Right cardiac atrium (tissue), 5 donors: ENCODE data around the gene KLHL35. TPM values are rescaled to one million over a fixed set of nuclear protein-coding genes. Genes with fewer than 3 reads are reported as not detected.

Source experiments
- ATAC-seq, 2 donors: fragments of 200-7000 bp; cut with Tn5 transposase; one replicate each; pipeline versions ENCODE4 v1.8.0 to v1.9.1; 2020; ENCODE audit warnings: moderate library complexity in 2 of 2, mild to moderate bottlenecking in 1 of 2
- DNase-seq, 3 donors: peaks; one replicate each; pipeline ENCODE4 v3.0.0-alpha.2; 2020
- H3K27ac ChIP-seq: one replicate; pipeline ENCODE4 v1.5.1; 2013; ENCODE audit warnings: mild to moderate bottlenecking, low read length, control low read depth, moderate library complexity
- H3K27me3 ChIP-seq: one replicate; pipeline ENCODE4 v1.6.1; 2013; ENCODE audit not compliant: control insufficient read depth, insufficient read depth
- H3K4me1 ChIP-seq: one replicate; pipeline ENCODE4 v1.6.1; 2013; ENCODE audit warnings: low read length; ENCODE audit not compliant: control insufficient read depth, insufficient read depth
- H3K4me3 ChIP-seq: one replicate; pipeline ENCODE4 v1.5.1; 2013; ENCODE audit warnings: low read length, control low read depth
- H3K9me3 ChIP-seq: one replicate; pipeline ENCODE4 v1.6.1; 2013; ENCODE audit warnings: low read length; ENCODE audit not compliant: control insufficient read depth
- WGBS: extraction: QIAGEN DNeasy Blood & Tissue Kit; methylation state at CpG from one replicate; pipeline ENCODE4 v1.1.7; 2013; 5-methylcytosine and 5-hydroxymethylcytosine counted together
- intact Hi-C, 4 donors: fragments of 100-400 bp; cut with DNase I; formaldehyde crosslinking; loops; one replicate each; pipeline versions ENCODE4 v1.11.0 to v1.14.0; 2022 to 2023
- polyA plus RNA-seq: library from polyadenylated mRNA; stranded (reverse); fragments of 200-250 nt; gene quantifications from one replicate; pipeline ENCODE4 v1.2.3, GENCODE V29; 2013
- total RNA-seq, 4 donors: library from RNA; stranded (reverse); fragmentation: NEBNext Ultra II Directional; extraction: Animal tissue kit (Norgen Biotek cat#: 25700); gene quantifications; one replicate each; pipeline ENCODE4 v1.2.1, GENCODE V29; 2021
- donor health status: healthy with polysubstance abuse.
- donor health status: DM: no; HTN: yes; CAD: no.
- donor health status: DM: no; HTN: no; CAD: no.
- donor health status: DM: no; HTN: yes; CAD: no; lungs with severe emphysema.
- donor health status: DM: yes; HTN: yes; CAD: no.

Gene KLHL35
- total and polyA plus RNA-seq, 5 donors, result 0.46 to 1.5 (median 0.66) TPM

DNA sequence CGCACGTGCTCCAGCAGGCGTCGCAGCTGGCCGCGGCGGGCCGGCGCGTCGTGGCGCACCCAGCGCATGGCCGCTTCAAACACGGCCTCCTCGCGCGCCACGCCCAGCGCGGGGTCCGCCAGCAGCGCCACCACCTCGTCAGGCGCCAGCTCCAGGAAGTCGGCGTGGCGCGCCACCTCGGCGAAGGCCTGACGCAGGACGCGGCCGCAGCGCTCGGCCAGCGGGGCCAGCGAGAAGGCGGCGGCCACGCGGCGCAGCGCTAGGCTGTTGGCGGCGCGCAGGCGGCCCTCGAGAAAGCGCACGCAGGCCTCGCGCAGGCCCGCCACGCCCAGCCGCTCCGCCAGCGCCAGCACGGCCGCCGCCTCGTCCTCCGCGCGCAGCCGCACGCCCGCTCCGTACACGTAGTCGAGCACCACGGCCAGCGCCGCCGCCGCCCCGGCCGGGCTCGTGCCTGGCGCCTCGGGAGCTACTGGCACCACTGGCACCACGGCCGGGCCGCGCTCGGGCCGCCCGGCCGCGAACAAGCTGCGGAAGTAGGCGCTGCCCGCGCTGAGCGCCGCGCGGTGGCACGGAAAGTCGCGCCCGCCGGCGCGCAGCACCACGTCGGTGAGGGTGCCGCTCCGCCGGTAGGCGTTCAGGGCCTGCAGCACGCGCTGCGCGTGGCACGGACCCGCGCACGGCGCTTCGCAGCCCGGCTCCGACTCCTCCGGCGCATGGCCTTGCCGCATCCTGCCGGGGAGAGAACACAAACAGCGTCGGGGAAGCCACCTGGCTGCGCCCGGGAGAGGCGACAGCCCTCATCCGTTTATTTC lies 2.9 kb downstream of the KLHL35 start:
- peak overlapping the region; percentile 26 for H3K4me3 ChIP-seq
- intact Hi-C loops, result no loop called here
- DNase-seq (peak; percentile 76 to 92 (median 89)), ATAC-seq (peak; percentile 45 to 59)
- H3K27ac ChIP-seq, result no peak overlapping the region
- 2% methylated on average over 134 of the region's 134 CpGs for WGBS
- no peaks in the 10 kb centered on the region for H3K9me3 ChIP-seq
- no peaks in the 10 kb centered on the region for H3K27me3 ChIP-seq
- H3K4me1 ChIP-seq, result peaks cover 7% of the 10 kb centered on the region

DNA sequence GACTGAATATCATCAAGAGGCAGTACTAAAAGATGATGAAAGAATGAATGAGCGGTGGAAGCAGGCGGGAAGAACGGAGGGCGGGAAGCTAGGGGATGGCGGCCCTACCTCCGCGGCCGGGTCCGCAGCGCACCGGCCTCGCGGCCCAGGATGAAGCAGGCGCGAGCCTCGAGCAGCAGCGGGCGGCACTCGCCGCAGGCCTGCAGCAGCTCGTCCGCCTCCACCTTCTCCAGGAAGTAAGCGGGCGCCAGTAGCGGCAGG lies 3.4 kb downstream of the KLHL35 start:
- intact Hi-C loops, result no loop called here
- peaks cover 7% of the 10 kb centered on the region for H3K4me1 ChIP-seq
- no peak overlapping the region for H3K4me3 ChIP-seq
- ATAC-seq (no peak), DNase-seq (no peak)
- H3K27ac ChIP-seq, result no peak overlapping the region
- H3K9me3 ChIP-seq, result no peaks in the 10 kb centered on the region
- 21% methylated on average over 25 of the region's 25 CpGs for WGBS
- no peaks in the 10 kb centered on the region for H3K27me3 ChIP-seq

DNA sequence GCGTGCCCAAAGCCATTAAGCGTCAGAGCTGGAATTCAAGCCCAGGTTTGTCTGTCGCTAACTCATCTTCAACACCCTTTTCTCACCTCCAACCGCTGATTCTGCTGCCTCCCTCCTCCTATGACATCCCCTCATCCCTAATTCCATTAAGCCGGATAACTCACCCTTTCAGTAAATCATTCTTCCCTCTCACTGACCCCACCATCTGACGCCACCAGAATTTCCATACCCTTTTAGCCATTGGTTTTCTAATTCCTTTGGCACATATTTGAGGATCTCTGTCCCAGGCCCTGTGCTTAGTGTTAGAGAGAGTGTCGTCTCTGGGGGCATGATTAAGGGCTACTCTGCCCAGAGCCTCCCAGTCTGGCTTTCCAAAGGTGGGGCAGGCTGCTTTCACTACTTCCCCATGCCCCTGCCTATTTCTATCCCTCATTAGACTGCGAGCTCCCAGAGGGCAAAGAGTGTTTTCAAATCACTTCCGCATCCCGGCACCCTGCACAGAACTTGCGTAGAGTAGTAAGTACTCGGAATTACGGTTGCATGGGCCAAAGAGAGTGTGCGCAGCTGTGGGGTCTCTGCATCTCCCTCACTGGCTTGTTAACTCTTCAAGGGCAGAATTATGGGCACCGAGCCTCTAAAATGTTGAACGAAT lies 3.9 kb downstream of the KLHL35 start:
- H3K4me3 ChIP-seq, result peak overlapping the region; percentile 25
- DNase-seq (peak in 1 of 3 donors; percentile 26), ATAC-seq (no peak)
- 77% methylated on average over 16 of the region's 16 CpGs for WGBS
- peaks cover 7% of the 10 kb centered on the region for H3K4me1 ChIP-seq
- intact Hi-C loops, result no loop called here
- no peak overlapping the region for H3K27ac ChIP-seq
- H3K27me3 ChIP-seq, result no peaks in the 10 kb centered on the region
- H3K9me3 ChIP-seq, result no peaks in the 10 kb centered on the region

- Histone ChIP-seq H3K9me3 (no peaks in the 10 kb centered on the region), H3K27ac (peak overlapping the region; percentile 26), H3K4me3 (peak overlapping the region; percentile 25), H3K4me1 (peaks cover 7% of the 10 kb centered on the region), H3K27me3 (no peaks in the 10 kb centered on the region)
- intact Hi-C loops, result no loop called here
- WGBS, result 26% methylated on average over 32 of the region's 32 CpGs
- ATAC-seq (peak; percentile 92 to 94), DNase-seq (peak; percentile 94 to 99 (median 95))
These were observed 4.7 kb downstream of the KLHL35 start for GRCh38 chr11:75428281-75428724.

GRCh38 chr11:75427181-75427580 lies 5.8 kb downstream of the KLHL35 start:
- Histone ChIP-seq H3K4me1 (peaks cover 7% of the 10 kb centered on the region), H3K4me3 (no peak overlapping the region), H3K27me3 (no peaks in the 10 kb centered on the region), H3K9me3 (no peaks in the 10 kb centered on the region), H3K27ac (no peak overlapping the region)
- ATAC-seq (no peak), DNase-seq (no peak)
- intact Hi-C loops, result no loop called here

GRCh38 chr11:75426720-75427086 lies 6.3 kb downstream of the KLHL35 start:
- Histone ChIP-seq H3K9me3 (no peaks in the 10 kb centered on the region), H3K4me1 (peaks cover 7% of the 10 kb centered on the region), H3K27me3 (no peaks in the 10 kb centered on the region), H3K27ac (no peak overlapping the region), H3K4me3 (no peak overlapping the region)
- WGBS, result 91% methylated on average over 5 of the region's 5 CpGs
- intact Hi-C loops, result no loop called here
- ATAC-seq (no peak), DNase-seq (no peak)

- ATAC-seq, result no peak
- Histone ChIP-seq H3K27me3 (no peaks in the 10 kb centered on the region), H3K4me3 (no peak overlapping the region), H3K27ac (no peak overlapping the region), H3K9me3 (no peaks in the 10 kb centered on the region), H3K4me1 (peaks cover 7% of the 10 kb centered on the region)
- WGBS, result 80% methylated on average over 29 of the region's 29 CpGs
- intact Hi-C loops, result no loop called here
- no peak for DNase-seq
These were observed 7.6 kb downstream of the KLHL35 start for GRCh38 chr11:75425422-75425821.

DNA sequence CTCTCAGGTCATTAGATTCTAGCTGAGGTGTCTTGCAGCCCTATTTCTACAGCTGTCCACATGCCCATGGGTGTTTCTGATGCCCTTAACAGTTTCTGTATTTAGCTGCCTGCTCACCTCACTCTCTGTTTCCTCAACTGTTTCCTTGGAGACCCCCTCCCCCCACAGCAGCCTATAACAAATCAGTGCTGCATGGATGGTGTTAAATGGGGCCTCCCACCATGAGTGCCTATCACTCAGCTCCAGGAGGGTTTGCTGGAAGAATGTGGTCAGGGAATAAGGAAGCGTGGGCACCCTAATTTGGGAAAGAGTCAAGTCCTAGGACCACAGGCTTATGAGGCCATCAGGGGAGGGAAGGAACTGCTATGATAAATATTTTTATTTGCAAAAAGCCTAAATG lies 8.6 kb downstream of the KLHL35 start:
- Histone ChIP-seq H3K27me3 (no peaks in the 10 kb centered on the region), H3K4me3 (no peak overlapping the region), H3K9me3 (no peaks in the 10 kb centered on the region), H3K4me1 (peaks cover 4% of the 10 kb centered on the region), H3K27ac (no peak overlapping the region)
- ATAC-seq (peak; percentile 9), DNase-seq (no peak)
- 79% methylated on average over 1 of the region's 1 CpG for WGBS
- intact Hi-C loops, result no loop called here

GRCh38 chr11:75423721-75424120 lies 9.3 kb downstream of the KLHL35 start:
- Histone ChIP-seq H3K4me3 (no peak overlapping the region), H3K27me3 (no peaks in the 10 kb centered on the region), H3K4me1 (peaks cover 4% of the 10 kb centered on the region), H3K9me3 (no peaks in the 10 kb centered on the region), H3K27ac (no peak overlapping the region)
- no peak for ATAC-seq
- WGBS, result 79% methylated on average over 9 of the region's 9 CpGs
- no peak for DNase-seq
- intact Hi-C loops, result no loop called here

DNA sequence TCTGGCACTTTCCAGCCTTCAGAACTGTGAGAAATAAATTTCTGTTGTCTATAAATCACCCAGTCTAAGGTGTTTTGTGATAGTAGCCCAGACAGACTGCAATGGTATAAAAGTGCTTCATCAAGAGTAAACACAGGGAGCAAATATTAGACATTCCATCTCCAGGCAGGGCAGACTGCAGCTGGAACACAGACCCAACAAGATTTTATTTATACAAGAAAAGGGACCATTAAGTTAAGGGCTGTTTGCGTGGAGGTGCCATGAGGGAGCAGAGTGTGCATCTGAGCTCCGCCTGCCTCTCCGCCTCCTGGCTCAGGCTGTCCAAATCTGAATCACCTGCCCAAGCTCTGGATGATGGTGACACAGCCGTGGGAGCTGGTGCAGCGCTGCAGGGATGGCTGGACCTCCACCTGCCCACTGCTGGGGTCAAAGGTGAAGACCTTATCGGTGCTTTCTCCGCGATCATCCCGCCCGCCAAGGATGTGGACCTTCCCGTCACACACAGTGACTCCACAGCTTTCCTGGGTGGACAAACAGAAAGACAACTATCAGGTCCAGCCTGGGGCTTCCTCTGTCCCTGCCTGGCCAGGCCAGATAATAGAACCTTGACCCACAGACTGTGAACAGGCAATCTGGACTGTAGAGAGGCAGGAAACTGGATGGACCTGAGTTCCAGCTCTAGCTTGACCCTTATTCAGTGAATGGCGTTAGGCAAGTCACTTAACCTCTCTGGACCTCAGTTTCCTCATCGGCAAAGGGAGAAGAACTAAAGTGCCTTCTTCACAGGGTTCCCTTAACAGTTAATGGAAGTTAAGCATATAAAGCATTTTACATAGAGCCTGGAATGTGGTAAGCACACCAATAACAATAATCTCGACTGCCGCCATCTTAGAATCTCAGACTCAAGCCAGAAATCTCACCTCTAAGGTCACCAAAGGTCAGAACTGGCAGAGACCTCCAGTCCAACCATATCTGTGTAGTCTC lies 10.5 kb downstream of the KLHL35 start:
- Histone ChIP-seq H3K27ac (no peak overlapping the region), H3K9me3 (no peaks in the 10 kb centered on the region), H3K27me3 (no peaks in the 10 kb centered on the region), H3K4me3 (no peak overlapping the region), H3K4me1 (peaks cover under 1% of the 10 kb centered on the region)
- no peak for ATAC-seq
- intact Hi-C loops, result no loop called here
- DNase-seq, result no peak
- WGBS, result 85% methylated on average over 15 of the region's 15 CpGs

- intact Hi-C loops, result no loop called here
- no peaks in the 10 kb centered on the region for H3K9me3 ChIP-seq
- H3K4me3 ChIP-seq, result no peak overlapping the region
- WGBS, result 82% methylated on average over 2 of the region's 2 CpGs
- H3K27me3 ChIP-seq, result no peaks in the 10 kb centered on the region
- H3K27ac ChIP-seq, result no peak overlapping the region
- no peaks in the 10 kb centered on the region for H3K4me1 ChIP-seq
- DNase-seq (no peak), ATAC-seq (no peak)
These were observed 11.1 kb downstream of the KLHL35 start for GRCh38 chr11:75421902-75422247.
